ENCODE data around the gene SLC4A1AP. TPM values are rescaled to one million over a fixed set of nuclear protein-coding genes. Genes with fewer than 3 reads are reported as not detected.

Gene SLC4A1AP
- total and polyA plus RNA-seq, 10 of the 15 experiments (the other 5 are each of a cell fraction or from before 2014, with no cell fraction given), result 6.5 to 30.1 (median 21.5) TPM

DNA sequence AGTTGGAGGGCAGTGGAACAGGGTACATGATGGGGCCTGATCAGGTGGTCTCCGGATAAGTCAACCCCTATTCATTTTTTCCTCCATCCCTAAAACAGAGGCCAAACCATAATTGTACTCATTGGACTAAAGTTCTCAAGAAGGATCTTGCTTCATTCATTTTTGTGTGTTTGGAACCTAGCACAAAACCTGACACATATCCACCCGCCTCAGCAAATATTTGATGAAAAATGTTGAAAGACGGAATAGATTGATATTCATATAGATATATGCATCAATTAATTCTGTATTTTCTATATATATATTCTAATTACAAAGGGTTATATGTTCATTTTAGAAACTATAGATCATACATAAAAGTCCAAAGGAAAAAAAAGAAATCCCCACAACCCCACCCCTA is 21.9 kb downstream of the SLC4A1AP start:
- ChIA-PET SMC1A (ENCODE audit: uncharacterized antibody, unreplicated experiment) (interaction anchor here (1.0 kb wide), 1 partner anchor 21 kb away, joined by 4 read pairs; no protein-coding TSS in a partner anchor), CTCF (interaction anchor here (5.0 kb wide), 1 partner anchor 12 kb away, joined by 49 read pairs; no protein-coding TSS in a partner anchor), RAD21 (ENCODE audit: unreplicated experiment) (no interaction called here), POLR2A (no interaction called here)
- DNase-seq (ENCODE audit: low read depth, low spot score) (no peak), FAIRE-seq (no peak), ATAC-seq (no peak)
- no peak overlapping the region for H3K27ac ChIP-seq (ENCODE audit: control insufficient read depth, insufficient read depth)
- peaks cover 3 to 18% of the 10 kb centered on the region in 2 experiments for H3K36me3 ChIP-seq (ENCODE audit: control insufficient read depth in 2 of 2, insufficient read depth in 2 of 2, low read length in 1 of 2)
- no peak overlapping the region for H2AFZ ChIP-seq (ENCODE audit: control insufficient read depth, low read depth, low read length)
- 99% methylated on average over 3 of the region's 3 CpGs for WGBS (ENCODE audit: insufficient coverage, insufficient replicate concordance, low lambda C conversion rate, missing lambda C conversion rate)
- intact Hi-C loops (cut with micrococcal nuclease; ENCODE audit: unreplicated experiment) (loop anchor here (10.0 kb wide), 1 partner anchor 281 kb away; the partner anchor contains the start of gene PPM1G), in situ Hi-C loops (cut with MboI) (no loop called here)
- no peaks in the 10 kb centered on the region for H3K79me2 ChIP-seq (ENCODE audit: control insufficient read depth, insufficient read depth, low read length)
- H4K20me1 ChIP-seq (ENCODE audit: control insufficient read depth, insufficient read depth), result no peaks in the 10 kb centered on the region
- no peak for TF ChIP-seq SIX5 (IDR thresholded peaks at IDR 0.05; ENCODE audit: low read depth, low read length, severe bottlenecking)
- no peak for TF ChIP-seq TARDBP (IDR thresholded peaks at IDR 0.05; ENCODE audit: borderline replicate concordance)
- H3K27me3 ChIP-seq (replicated peaks in 1 of 2; ENCODE audit: control insufficient read depth in 2 of 2, insufficient read depth in 2 of 2, low read length in 1 of 2), result no peaks in the 10 kb centered on the region
- H3K9ac ChIP-seq (ENCODE audit: control insufficient read depth, insufficient read depth, low read length), result no peak overlapping the region
- no peaks in the 10 kb centered on the region for H3K4me1 ChIP-seq (ENCODE audit: control insufficient read depth, insufficient read depth, low read length)
- no peak overlapping the region for H3K4me2 ChIP-seq (ENCODE audit: control insufficient read depth, insufficient read depth)
- BruUV-seq (replicated peaks), result no TSS peak
- no peaks in the 10 kb centered on the region for H3K9me3 ChIP-seq (replicated peaks; ENCODE audit: control insufficient read depth, insufficient read depth, low read length)
- H3K4me3 ChIP-seq, result no peak overlapping the region

DNA sequence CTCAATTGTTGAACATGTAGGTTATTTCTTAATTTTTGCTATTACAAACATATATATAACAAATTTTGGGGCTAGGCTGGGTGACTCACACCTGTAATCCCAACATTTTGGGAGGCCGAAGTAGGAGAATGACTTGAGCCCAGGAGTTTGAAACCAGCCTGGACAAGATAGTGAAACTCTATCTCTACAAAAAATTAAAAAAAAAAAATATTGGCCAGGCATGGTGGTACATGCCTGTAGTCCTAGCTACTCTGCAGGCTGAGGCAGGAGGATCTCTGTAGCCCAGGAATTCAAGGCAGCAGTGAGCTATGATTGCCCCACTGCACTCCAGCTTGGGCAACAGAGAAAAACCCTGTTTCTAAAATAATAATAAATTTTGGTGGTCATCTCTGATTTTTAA is 23.5 kb downstream of the SLC4A1AP start:
- CTCF ChIA-PET, result interaction anchor here (1.0 to 1.8 kb wide), 2 partner anchors 16 to 384 kb away, joined by 3 to 6 read pairs; no protein-coding TSS in a partner anchor
- TF ChIP-seq GABPA (IDR thresholded peaks at IDR 0.05; ENCODE audit: low read depth) (no peak), ZBED1 (IDR thresholded peaks at IDR 0.05; ENCODE audit: borderline replicate concordance) (no peak), TARDBP (IDR thresholded peaks at IDR 0.05; ENCODE audit: borderline replicate concordance) (no peak), DPF2 (IDR thresholded peaks at IDR 0.05) (no peak), SUPT20H (IDR thresholded peaks at IDR 0.05; ENCODE audit: borderline replicate concordance, control insufficient read depth, low read depth, low read length) (no peak), SMAD5 (IDR thresholded peaks at IDR 0.05; ENCODE audit: low read depth) (no peak), EGR1 (IDR thresholded peaks at IDR 0.05; ENCODE audit: borderline replicate concordance in 1 of 2, low read depth in 2 of 2, low read length in 2 of 2) (no peak), TAF1 (IDR thresholded peaks at IDR 0.05; ENCODE audit: borderline replicate concordance, low read depth, low read length) (no peak), TCF3 (IDR thresholded peaks at IDR 0.05; ENCODE audit: borderline replicate concordance, insufficient read depth, low read depth, low read length) (no peak)
- TF ChIP-seq, protein P1, sequence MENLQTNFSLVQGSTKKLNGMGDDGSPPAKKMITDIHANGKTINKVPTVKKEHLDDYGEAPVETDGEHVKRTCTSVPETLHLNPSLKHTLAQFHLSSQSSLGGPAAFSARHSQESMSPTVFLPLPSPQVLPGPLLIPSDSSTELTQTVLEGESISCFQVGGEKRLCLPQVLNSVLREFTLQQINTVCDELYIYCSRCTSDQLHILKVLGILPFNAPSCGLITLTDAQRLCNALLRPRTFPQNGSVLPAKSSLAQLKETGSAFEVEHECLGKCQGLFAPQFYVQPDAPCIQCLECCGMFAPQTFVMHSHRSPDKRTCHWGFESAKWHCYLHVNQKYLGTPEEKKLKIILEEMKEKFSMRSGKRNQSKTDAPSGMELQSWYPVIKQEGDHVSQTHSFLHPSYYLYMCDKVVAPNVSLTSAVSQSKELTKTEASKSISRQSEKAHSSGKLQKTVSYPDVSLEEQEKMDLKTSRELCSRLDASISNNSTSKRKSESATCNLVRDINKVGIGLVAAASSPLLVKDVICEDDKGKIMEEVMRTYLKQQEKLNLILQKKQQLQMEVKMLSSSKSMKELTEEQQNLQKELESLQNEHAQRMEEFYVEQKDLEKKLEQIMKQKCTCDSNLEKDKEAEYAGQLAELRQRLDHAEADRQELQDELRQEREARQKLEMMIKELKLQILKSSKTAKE (IDR thresholded peaks at IDR 0.05; ENCODE audit: low read depth, poor library complexity, severe bottlenecking), result no peak
- TF ChIP-seq, protein P2, sequence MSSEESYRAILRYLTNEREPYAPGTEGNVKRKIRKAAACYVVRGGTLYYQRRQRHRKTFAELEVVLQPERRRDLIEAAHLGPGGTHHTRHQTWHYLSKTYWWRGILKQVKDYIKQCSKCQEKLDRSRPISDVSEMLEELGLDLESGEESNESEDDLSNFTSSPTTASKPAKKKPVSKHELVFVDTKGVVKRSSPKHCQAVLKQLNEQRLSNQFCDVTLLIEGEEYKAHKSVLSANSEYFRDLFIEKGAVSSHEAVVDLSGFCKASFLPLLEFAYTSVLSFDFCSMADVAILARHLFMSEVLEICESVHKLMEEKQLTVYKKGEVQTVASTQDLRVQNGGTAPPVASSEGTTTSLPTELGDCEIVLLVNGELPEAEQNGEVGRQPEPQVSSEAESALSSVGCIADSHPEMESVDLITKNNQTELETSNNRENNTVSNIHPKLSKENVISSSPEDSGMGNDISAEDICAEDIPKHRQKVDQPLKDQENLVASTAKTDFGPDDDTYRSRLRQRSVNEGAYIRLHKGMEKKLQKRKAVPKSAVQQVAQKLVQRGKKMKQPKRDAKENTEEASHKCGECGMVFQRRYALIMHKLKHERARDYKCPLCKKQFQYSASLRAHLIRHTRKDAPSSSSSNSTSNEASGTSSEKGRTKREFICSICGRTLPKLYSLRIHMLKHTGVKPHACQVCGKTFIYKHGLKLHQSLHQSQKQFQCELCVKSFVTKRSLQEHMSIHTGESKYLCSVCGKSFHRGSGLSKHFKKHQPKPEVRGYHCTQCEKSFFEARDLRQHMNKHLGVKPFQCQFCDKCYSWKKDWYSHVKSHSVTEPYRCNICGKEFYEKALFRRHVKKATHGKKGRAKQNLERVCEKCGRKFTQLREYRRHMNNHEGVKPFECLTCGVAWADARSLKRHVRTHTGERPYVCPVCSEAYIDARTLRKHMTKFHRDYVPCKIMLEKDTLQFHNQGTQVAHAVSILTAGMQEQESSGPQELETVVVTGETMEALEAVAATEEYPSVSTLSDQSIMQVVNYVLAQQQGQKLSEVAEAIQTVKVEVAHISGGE (CRISPR knock-in tag; IDR thresholded peaks at IDR 0.05), result no peak

More for the DNA sequence above, 23.5 kb downstream of the SLC4A1AP start:
- Histone ChIP-seq H3K79me2 (ENCODE audit: control insufficient read depth, insufficient read depth, low read length) (no peaks in the 10 kb centered on the region), H3K4me1 (ENCODE audit: control insufficient read depth, insufficient read depth, low read length) (no peaks in the 10 kb centered on the region), H3K27me3 (replicated peaks in 1 of 2; ENCODE audit: control insufficient read depth in 2 of 2, insufficient read depth in 2 of 2, low read length in 1 of 2) (no peaks in the 10 kb centered on the region), H3K9ac (ENCODE audit: control insufficient read depth, insufficient read depth, low read length) (no peak overlapping the region), H3K27ac (ENCODE audit: control insufficient read depth, insufficient read depth) (no peak overlapping the region), H3K36me3 (ENCODE audit: control insufficient read depth in 2 of 2, insufficient read depth in 2 of 2, low read length in 1 of 2) (peaks cover 3 to 18% of the 10 kb centered on the region in 2 experiments), H3K4me3 (no peak overlapping the region), H3K9me3 (replicated peaks; ENCODE audit: control insufficient read depth, insufficient read depth, low read length) (no peaks in the 10 kb centered on the region), H4K20me1 (ENCODE audit: control insufficient read depth, insufficient read depth) (no peaks in the 10 kb centered on the region), H3K4me2 (ENCODE audit: control insufficient read depth, insufficient read depth) (no peak overlapping the region), H2AFZ (ENCODE audit: control insufficient read depth, low read depth, low read length) (no peak overlapping the region)
- BruUV-seq (replicated peaks), result no TSS peak
- ChIA-PET RAD21 (ENCODE audit: unreplicated experiment) (interaction anchor here (0.7 kb wide), 1 partner anchor 729 kb away, joined by 3 read pairs; no protein-coding TSS in a partner anchor), POLR2A (no interaction called here), SMC1A (ENCODE audit: uncharacterized antibody, unreplicated experiment) (no interaction called here)
- in situ Hi-C loops (cut with MboI) (no loop called here), intact Hi-C loops (cut with micrococcal nuclease; ENCODE audit: unreplicated experiment) (loop anchor here (10.0 kb wide), 1 partner anchor 282 kb away; the partner anchor contains the start of gene PPM1G)
- no peak for ATAC-seq
- 92% methylated on average over 1 of the region's 1 CpG for WGBS (ENCODE audit: insufficient coverage, insufficient replicate concordance, low lambda C conversion rate, missing lambda C conversion rate)
- FAIRE-seq, result no peak
- DNase-seq (ENCODE audit: low read depth, low spot score), result no peak
